Hematopoietic multipotent progenitor cell treated with erythropoietin and hydrocortisone succinate and interleukin-3 and kit ligand, for 8 days (in vitro differentiated cells): ENCODE data around the gene TRHDE.

Source experiments
- DNase-seq: peaks from one replicate; pipeline ENCODE4 v3.0.0-alpha.2; 2015

Gene TRHDE

DNA sequence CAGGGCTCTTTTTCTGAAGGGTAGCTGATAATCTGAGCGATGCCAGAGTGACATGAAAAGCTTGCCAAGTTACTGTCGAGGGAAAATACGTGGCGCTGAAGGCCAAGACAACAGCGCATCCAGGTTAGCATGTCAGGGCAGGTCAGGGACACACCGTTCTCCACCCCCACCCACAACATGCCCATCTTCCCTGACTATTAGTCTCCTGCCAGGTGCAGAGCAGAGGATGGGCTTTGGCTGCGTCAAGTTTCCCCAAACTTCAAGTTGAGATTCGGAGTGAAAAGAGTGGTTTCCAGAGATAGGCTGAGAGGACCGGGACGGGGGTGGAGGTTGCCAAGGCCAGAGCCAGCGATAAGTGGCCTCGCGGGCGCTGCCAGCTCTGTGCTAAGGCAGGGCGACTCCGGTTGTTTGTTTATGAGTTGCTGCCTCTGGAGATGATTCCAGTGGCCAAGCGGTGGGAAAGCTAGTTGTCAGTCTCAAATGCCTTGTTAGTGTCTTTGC is 1.7 kb downstream of the TRHDE start:
- DNase-seq = no peak

GRCh38 chr12:72274931-72275330 is 2.8 kb downstream of the TRHDE start:
- no peak for DNase-seq

GRCh38 chr12:72275526-72275925 is 3.4 kb downstream of the TRHDE start:
- no peak for DNase-seq

DNA sequence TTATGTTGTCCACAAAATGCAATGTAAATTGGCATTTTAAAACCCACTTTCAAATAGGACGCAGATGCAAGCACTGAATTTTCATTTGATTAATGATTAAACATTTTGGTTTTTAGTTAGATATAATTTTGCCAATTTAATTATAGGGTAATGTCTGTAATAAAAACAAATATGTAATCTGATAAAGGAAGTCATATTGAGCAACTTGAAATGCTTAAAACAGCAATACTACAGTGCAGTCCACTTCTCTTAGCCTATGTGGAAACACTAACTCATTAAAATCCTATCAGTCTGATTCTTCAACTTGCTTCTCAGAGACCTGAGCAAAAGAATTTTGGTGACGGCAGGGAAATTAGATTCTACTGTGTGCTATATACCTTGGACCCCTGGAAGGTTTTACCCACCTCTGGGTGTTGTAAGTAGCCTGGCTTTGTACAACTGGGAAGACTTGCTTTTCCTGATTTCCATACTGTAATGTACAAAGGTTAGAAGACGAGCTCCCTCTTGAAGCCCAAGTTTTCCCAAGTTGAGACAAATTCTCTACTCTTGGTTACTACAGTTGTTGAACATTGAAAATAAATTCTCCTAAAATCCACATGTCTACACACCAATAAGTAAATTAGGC is 4.1 kb downstream of the TRHDE start:
- DNase-seq = no peak

DNA sequence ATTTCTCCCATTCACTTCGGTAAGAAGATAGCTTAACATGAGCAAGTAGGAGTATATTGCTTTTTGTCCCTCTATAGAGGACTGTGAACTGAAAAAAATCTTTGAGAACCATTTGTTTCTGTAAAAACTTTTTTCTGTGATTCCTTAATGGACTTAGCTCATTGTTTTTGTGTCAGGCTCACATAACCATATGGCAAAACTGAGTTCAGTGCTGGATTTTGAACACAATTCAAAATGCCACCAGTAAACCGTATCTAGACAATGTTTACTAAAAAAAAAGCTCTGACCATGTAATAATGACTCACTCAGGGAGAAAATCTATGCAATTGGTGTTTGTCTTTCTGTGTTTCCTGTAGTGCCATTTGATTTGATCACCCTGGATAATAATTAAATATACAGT is 5.2 kb downstream of the TRHDE start:
- DNase-seq = no peak

DNA sequence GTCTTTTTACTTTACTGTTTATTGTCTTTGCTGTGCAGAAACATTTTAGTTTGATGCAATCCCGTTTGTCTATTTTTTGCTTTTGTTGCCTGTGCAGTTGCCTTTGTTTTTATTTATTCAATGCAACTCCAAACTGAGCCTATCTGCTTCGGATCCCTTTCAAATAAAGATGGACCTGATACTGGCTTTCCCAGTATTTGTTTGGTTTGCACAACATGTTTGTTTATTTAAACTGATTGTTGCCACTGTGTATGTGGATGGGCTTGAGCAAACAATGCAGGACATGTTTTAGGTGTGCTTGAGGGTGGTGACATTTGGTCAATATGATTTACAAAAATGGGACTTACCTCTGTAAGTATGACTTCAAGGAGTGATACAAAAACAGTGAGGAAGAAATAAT is 6.7 kb downstream of the TRHDE start:
- no peak for DNase-seq

DNA sequence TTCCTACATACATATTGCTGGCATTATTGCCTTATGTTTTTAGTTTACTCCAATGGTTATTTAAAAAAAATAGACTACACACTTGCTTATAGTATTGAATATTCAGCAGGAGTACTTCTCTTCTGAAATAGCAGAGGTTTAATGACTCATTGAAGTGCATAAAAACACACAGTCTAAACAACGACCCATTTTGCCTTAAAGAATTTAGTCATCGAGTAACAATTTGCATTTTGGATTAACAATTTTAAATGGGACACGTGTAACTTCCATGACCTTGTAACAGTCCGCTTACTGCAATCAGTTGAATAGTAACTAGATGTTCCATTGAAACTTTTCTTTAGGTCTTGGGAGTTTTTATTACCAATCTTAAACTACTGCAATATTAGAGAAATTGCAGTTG is 9.0 kb downstream of the TRHDE start:
- no peak for DNase-seq

DNA sequence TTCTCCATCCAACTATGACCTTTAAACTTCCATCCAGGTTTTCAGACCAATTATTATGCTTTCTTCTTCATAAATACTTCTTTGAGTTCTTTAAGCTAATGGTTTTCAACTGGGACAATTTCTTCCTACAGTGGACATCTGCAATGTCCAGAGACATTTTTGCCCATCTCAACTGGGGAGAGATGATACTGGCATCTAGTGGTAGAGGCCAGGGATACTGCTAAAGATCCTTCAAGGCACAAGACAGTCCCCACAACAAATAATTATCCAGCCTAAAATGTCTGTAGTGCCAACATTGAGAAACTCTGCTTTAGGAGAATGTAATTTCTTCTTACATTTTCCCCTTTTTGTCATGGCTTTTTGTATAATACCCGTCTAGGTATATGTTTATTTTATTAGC is 10.6 kb downstream of the TRHDE start:
- DNase-seq = no peak

GRCh38 chr12:72285861-72286260 is 13.7 kb downstream of the TRHDE start:
- no peak for DNase-seq

GRCh38 chr12:72286526-72286925 is 14.4 kb downstream of the TRHDE start:
- no peak for DNase-seq

DNA sequence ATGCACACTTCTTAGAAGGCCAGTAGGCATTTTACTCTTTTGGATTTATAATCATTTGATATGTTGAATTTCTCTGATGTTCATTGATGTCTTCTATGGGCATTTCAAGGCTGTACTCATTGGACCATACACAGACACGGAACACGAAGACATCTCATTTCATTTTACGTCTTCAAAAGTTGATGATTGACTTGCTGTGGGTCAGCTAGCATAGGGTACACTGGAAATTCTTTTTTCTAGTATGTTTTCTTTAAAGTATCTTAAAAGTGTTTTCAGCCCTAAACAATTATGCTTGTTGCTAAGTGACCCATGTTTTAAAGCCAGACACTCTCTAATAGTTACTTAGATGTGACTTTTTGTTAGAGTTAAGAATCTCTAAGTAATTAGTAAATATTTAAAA is 16.3 kb downstream of the TRHDE start:
- no peak for DNase-seq

- no peak for DNase-seq
Measured at GRCh38 chr12:72288911-72289310, 16.7 kb downstream of the TRHDE start.

- no peak for DNase-seq
Measured at GRCh38 chr12:72289633-72290032, 17.5 kb downstream of the TRHDE start.

- no peak for DNase-seq
Measured at GRCh38 chr12:72291175-72291574, 19.0 kb downstream of the TRHDE start.

- no peak for DNase-seq
Measured at GRCh38 chr12:72293701-72294100, 21.5 kb downstream of the TRHDE start.

- no peak for DNase-seq
Measured at GRCh38 chr12:72295101-72295500, 22.9 kb downstream of the TRHDE start.

GRCh38 chr12:72295744-72296143 is 23.6 kb downstream of the TRHDE start:
- DNase-seq = no peak

GRCh38 chr12:72296389-72296788 is 24.2 kb downstream of the TRHDE start:
- no peak for DNase-seq

DNA sequence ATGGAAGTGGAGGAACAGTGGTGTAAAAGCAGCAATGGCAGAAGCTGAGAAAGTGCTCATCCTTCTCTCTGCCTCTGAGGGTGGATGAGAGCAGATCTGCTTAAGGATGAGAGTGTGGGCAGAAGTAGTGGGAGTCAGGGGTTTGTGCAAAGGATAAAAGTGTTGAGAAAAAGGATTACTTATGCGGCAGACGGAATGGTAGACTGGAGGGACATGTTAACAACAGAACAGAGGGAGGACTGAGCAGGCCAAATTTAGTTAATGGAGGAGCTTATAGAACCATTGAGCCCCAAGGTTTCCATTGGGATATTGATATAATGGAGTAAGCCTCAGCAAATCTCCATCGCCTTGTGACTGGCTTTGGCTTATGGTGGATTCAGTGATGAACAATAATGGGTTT is 25.5 kb downstream of the TRHDE start:
- DNase-seq = no peak

- DNase-seq = no peak
Measured at GRCh38 chr12:72300728-72301127, 28.6 kb downstream of the TRHDE start.

GRCh38 chr12:72304751-72305150 is 32.6 kb downstream of the TRHDE start:
- no peak for DNase-seq

GRCh38 chr12:72307229-72307628 is 35.1 kb downstream of the TRHDE start:
- DNase-seq = no peak

- DNase-seq = no peak
Measured at GRCh38 chr12:72311946-72312345, 39.8 kb downstream of the TRHDE start.

DNA sequence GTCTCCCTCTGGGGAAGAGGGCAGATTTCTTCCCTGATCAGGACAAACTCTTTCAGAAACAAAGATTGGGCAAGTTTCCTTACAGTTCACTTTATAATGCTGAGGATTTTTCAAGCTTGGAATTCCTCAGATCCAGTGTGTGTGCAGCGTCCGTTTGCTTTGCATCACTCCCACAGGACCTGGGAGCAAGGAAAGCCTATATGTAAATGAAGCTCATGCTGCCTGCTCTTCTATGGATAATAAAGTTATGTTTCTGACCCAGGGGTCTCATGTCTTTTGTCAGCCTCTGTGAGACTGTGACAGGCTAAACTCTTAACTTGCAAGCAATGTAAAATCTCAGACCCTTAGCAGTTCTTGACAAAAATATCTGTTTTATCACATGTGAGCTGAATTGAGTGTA is 41.6 kb downstream of the TRHDE start:
- no peak for DNase-seq

GRCh38 chr12:72315858-72316257 is 43.7 kb downstream of the TRHDE start:
- DNase-seq = no peak

GRCh38 chr12:72318341-72318740 is 46.2 kb downstream of the TRHDE start:
- DNase-seq = no peak
